Activated naive CD8-positive, alpha-beta T cell treated with anti-CD3 and anti-CD28 coated beads for 36 hours (primary cell): ENCODE measurements around the gene HERPUD2. TPM values are rescaled to one million over a fixed set of nuclear protein-coding genes. Genes with fewer than 3 reads are reported as not detected.
"Not testable (repeated sequence)": the region's sequence is repeated elsewhere in the genome, so short reads cannot be mapped to it uniquely, and the experiment has no call there.

ENCODE experiments used
- DNase-seq: peaks from one replicate; pipeline ENCODE4 v3.0.0; 2021
- H3K27ac Mint-ChIP-seq: one replicate; pipeline ENCODE4 v1.8.0; 2022; ENCODE audit warnings: mild to moderate bottlenecking, moderate library complexity, mixed read lengths
- H3K27me3 Mint-ChIP-seq: one replicate; pipeline ENCODE4 v1.8.0; 2022; ENCODE audit warnings: mild to moderate bottlenecking, mixed read lengths
- H3K36me3 Mint-ChIP-seq: one replicate; pipeline ENCODE4 v1.8.0; 2021; ENCODE audit warnings: mild to moderate bottlenecking, mixed read lengths
- H3K4me1 Mint-ChIP-seq: one replicate; pipeline ENCODE4 v1.8.0; 2021; ENCODE audit warnings: mixed read lengths
- H3K4me3 Mint-ChIP-seq: one replicate; pipeline ENCODE4 v1.8.0; 2022; ENCODE audit warnings: mild to moderate bottlenecking, moderate library complexity, mixed read lengths
- H3K9me3 Mint-ChIP-seq: one replicate; pipeline ENCODE4 v1.8.0; 2022; ENCODE audit warnings: mixed read lengths
- total RNA-seq, 2 experiments: library from RNA; stranded (reverse); gene quantifications; one replicate each; pipeline ENCODE4 v1.2.3, GENCODE V29; 2021

HERPUD2 gene
- total RNA-seq, 2 experiments from 2014 or later = 19.1 to 21.3 TPM

- Mint-ChIP-seq H3K9me3 (no peaks in the 10 kb centered on the region), H3K4me1 (peaks cover 2% of the 10 kb centered on the region), H3K36me3 (no peaks in the 10 kb centered on the region), H3K27ac (no peak overlapping the region), H3K4me3 (no peak overlapping the region), H3K27me3 (no peaks in the 10 kb centered on the region)
- peak; percentile 30 for DNase-seq
Observed at GRCh38 chr7:35624299-35625186, 70.4 kb downstream of the HERPUD2 start.

GRCh38 chr7:35623381-35623780, 71.6 kb downstream of the HERPUD2 start:
- no peaks in the 10 kb centered on the region for H3K36me3 Mint-ChIP-seq
- no peak overlapping the region for H3K4me3 Mint-ChIP-seq
- H3K27me3 Mint-ChIP-seq = peaks cover 3% of the 10 kb centered on the region
- H3K4me1 Mint-ChIP-seq = peaks cover 2% of the 10 kb centered on the region
- no peak for DNase-seq
- no peak overlapping the region for H3K27ac Mint-ChIP-seq
- H3K9me3 Mint-ChIP-seq = no peaks in the 10 kb centered on the region

DNA sequence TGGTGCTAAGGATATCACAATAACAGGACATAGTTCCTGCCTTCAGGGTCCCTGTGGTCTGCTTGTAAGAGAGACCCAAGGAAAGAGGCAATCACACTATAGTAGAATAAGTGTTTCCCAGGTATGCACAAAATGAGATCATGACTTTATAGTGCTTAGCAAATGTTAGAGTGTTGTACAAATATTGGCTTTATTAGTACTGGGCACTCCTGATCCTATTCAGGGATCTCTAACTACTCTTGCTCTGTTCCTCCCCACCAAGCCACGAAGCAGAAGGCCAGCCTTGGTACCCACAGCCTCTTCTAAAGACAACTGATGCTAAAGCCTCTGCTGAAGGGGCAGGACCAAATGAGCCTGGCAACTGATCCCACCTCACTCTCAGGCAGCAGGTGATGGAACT, 75.1 kb downstream of the HERPUD2 start:
- Mint-ChIP-seq H3K27ac (no peak overlapping the region), H3K4me1 (peaks cover 2% of the 10 kb centered on the region)

DNA sequence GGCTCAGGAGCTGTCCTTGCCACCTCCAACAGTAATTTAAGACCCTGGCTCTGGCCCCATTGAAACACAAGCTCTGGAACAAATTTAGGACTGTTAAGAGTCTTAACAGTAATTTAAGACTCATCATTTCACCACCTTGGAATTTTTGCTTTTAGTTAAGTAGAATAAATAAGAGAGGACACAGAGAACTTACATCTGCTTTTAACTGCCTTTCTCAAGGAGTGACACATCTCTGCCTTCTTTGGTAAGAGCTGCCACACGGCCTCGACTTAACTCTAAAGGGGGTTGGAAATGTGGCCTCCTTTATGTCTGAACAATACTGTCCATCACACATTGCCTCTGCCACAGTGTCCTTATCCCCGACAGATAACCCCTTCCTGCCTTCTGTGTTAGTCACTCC, 77.9 kb downstream of the HERPUD2 start:
- Mint-ChIP-seq H3K36me3 (peaks cover 2% of the 10 kb centered on the region), H3K27ac (no peak overlapping the region), H3K27me3 (peaks cover 3% of the 10 kb centered on the region), H3K4me3 (no peak overlapping the region), H3K4me1 (no peaks in the 10 kb centered on the region), H3K9me3 (no peaks in the 10 kb centered on the region)
- DNase-seq = no peak

More for the DNA sequence above, 75.1 kb downstream of the HERPUD2 start:
- Mint-ChIP-seq H3K4me3 (no peak overlapping the region), H3K36me3 (no peaks in the 10 kb centered on the region), H3K9me3 (no peaks in the 10 kb centered on the region), H3K27me3 (peaks cover 3% of the 10 kb centered on the region)
- no peak for DNase-seq

GRCh38 chr7:35613150-35613549, 81.8 kb downstream of the HERPUD2 start:
- Mint-ChIP-seq H3K27me3 (no peaks in the 10 kb centered on the region), H3K4me3 (no peak overlapping the region), H3K36me3 (peaks cover 8% of the 10 kb centered on the region), H3K27ac (no peak overlapping the region), H3K4me1 (no peaks in the 10 kb centered on the region), H3K9me3 (peaks cover 1% of the 10 kb centered on the region)
- DNase-seq = no peak

- Mint-ChIP-seq H3K4me3 (no peak overlapping the region), H3K9me3 (no peaks in the 10 kb centered on the region), H3K27ac (no peak overlapping the region), H3K27me3 (no peaks in the 10 kb centered on the region), H3K36me3 (peaks cover 1% of the 10 kb centered on the region), H3K4me1 (no peaks in the 10 kb centered on the region)
- DNase-seq = no peak
Observed at GRCh38 chr7:35605760-35606159, 89.2 kb downstream of the HERPUD2 start.

DNA sequence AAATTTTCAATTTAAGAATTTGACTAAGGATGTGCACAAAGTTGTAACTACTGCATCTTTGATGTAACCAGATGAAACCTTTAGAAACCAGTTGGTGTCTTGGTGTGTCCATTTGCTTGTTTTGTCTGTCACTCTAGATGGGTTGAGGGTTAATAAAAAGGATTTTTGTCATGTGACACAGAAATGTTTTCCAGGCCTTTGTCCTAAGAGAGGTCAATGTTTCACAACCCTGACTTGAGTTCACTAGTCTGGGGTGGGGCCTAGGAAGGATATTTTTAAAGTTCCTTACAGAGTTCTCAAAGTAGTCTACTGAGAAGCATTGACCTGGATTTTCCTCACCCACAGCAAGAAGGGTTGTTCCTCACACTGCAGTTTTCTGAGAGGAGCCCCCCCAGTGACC, 90.3 kb downstream of the HERPUD2 start:
- Mint-ChIP-seq H3K4me1 (no peaks in the 10 kb centered on the region), H3K36me3 (no peaks in the 10 kb centered on the region), H3K4me3 (no peak overlapping the region), H3K27ac (no peak overlapping the region), H3K27me3 (no peaks in the 10 kb centered on the region), H3K9me3 (no peaks in the 10 kb centered on the region)
- DNase-seq = no peak

DNA sequence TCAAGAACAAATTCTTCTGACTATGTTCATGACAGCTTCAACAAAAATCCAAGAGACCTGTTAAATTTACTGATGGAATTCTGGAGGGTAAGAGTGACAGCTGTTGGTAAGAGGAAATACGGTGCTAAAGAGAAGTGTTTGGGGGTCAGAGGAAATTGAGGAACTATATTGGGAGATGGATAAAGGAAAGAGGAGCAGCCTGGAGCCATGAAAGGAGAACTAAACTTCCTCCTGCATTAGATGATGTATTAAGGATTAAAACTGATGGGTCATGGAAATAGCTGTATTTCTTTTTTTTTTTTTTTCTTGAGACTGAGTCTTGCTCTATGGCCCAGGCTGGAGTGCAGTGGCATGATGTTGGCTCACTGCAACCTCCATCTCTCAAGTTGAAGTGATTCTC, 95.3 kb downstream of the HERPUD2 start:
- H3K4me1 Mint-ChIP-seq = no peaks in the 10 kb centered on the region
- H3K36me3 Mint-ChIP-seq = no peaks in the 10 kb centered on the region
- no peak for DNase-seq
- no peaks in the 10 kb centered on the region for H3K27me3 Mint-ChIP-seq
- no peak overlapping the region for H3K27ac Mint-ChIP-seq
- no peaks in the 10 kb centered on the region for H3K9me3 Mint-ChIP-seq
- no peak overlapping the region for H3K4me3 Mint-ChIP-seq

DNA sequence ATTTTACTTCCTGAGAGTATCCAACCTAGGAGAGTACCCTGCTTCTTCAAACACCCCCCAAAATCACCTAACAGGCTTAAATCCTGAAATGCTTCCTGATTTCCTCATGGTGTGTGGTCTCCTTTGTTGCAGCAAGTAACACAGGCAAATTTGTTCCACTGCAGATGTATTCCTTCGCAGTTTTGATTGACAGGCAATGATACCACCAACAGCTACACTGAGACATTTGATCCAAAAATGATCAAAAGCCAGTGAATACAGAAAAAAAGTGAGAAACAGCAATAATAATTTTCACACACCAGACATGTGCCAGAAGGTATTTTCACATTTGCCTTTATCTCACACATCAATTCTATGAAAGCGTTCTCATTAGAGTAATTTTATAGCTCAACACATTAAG, 95.9 kb downstream of the HERPUD2 start:
- Mint-ChIP-seq H3K36me3 (no peaks in the 10 kb centered on the region), H3K27ac (no peak overlapping the region), H3K4me3 (no peak overlapping the region), H3K4me1 (no peaks in the 10 kb centered on the region), H3K27me3 (no peaks in the 10 kb centered on the region), H3K9me3 (no peaks in the 10 kb centered on the region)
- DNase-seq = no peak

GRCh38 chr7:35596061-35596460, 98.9 kb downstream of the HERPUD2 start:
- H3K27me3 Mint-ChIP-seq = no peaks in the 10 kb centered on the region
- H3K36me3 Mint-ChIP-seq = no peaks in the 10 kb centered on the region
- DNase-seq = no peak
- H3K4me3 Mint-ChIP-seq = no peak overlapping the region
- H3K9me3 Mint-ChIP-seq = no peaks in the 10 kb centered on the region
- H3K27ac Mint-ChIP-seq = no peak overlapping the region
- H3K4me1 Mint-ChIP-seq = no peaks in the 10 kb centered on the region

GRCh38 chr7:35593899-35594298, 101.0 kb downstream of the HERPUD2 start:
- H3K9me3 Mint-ChIP-seq = no peaks in the 10 kb centered on the region
- DNase-seq = no peak
- H3K27me3 Mint-ChIP-seq = no peaks in the 10 kb centered on the region
- H3K4me3 Mint-ChIP-seq = no peak overlapping the region
- H3K36me3 Mint-ChIP-seq = no peaks in the 10 kb centered on the region
- H3K27ac Mint-ChIP-seq = no peak overlapping the region
- H3K4me1 Mint-ChIP-seq = no peaks in the 10 kb centered on the region

DNA sequence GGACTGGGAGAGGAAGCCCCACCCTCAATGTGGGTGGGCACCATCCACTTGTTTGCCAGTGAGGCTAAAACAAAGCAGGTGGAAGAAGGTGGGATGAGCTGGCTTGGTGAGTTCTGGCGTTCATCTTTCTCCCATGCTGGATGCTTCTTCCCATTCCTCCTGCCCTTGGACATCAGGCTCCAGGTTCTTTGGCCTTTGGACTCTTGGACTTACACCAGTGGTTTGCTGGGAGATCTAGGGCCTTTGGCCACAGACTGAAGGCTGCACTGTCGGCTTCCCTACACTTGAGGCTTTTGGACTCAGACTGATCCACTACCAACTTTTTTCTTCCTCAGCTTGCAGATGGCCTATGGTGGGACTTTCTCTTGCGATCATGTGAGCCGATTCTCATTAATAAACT, 106.3 kb downstream of the HERPUD2 start:
- DNase-seq = no peak
- H3K27ac Mint-ChIP-seq = no peak overlapping the region
- H3K36me3 Mint-ChIP-seq = no peaks in the 10 kb centered on the region
- no peaks in the 10 kb centered on the region for H3K9me3 Mint-ChIP-seq
- no peaks in the 10 kb centered on the region for H3K27me3 Mint-ChIP-seq
- H3K4me1 Mint-ChIP-seq = no peaks in the 10 kb centered on the region
- no peak overlapping the region for H3K4me3 Mint-ChIP-seq

DNA sequence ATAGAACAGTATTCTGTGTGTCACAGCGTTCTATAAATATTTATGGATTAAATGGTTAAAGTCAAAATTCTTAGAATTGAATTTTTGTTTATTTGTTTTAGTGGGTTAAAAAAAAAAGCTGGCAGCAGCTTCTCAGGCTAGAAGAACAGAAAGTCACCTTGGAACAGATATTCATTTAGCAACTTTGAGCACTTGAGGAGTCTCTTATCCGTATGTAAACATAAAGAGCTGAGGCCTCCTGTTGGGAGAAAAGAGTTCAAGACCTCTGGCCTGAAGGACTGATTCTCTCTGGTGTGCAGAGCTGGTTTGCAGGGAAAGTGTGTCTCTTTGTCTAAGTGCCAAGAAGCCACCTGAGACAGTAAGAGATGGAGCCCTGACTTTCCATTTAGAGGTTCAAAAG, 109.9 kb downstream of the HERPUD2 start:
- no peaks in the 10 kb centered on the region for H3K9me3 Mint-ChIP-seq
- DNase-seq = no peak
- H3K27me3 Mint-ChIP-seq = no peaks in the 10 kb centered on the region
- no peak overlapping the region for H3K27ac Mint-ChIP-seq
- H3K4me3 Mint-ChIP-seq = no peak overlapping the region
- no peaks in the 10 kb centered on the region for H3K36me3 Mint-ChIP-seq
- no peaks in the 10 kb centered on the region for H3K4me1 Mint-ChIP-seq

DNA sequence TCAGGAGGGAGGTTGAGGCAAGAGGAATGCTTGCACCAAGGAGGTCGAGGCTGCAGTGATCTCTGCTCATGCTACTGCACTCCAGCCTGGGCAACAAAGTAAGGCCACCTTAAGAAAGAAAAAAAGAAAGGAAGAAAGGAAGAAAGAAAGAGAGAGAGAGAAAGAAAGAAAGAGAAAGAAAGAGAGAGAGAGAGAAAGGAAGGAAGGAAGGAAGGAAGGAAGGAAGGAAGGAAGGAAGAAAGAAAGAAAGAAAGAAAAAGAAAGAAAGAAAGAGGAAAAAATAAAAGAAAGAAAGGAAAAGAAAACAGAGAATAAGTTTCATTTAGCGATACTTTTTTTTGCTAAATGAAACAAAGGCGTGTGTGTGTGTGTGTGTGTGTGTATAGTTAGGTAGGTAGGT, 110.4 kb downstream of the HERPUD2 start:
- not testable (repeated sequence) for H3K36me3 Mint-ChIP-seq, H3K27ac Mint-ChIP-seq, H3K9me3 Mint-ChIP-seq, DNase-seq, H3K27me3 Mint-ChIP-seq, H3K4me3 Mint-ChIP-seq, H3K4me1 Mint-ChIP-seq
